Body of pancreas (tissue), 4 donors: ENCODE results near the gene PHC2.

Experiments
- CTCF ChIP-seq, 7 experiments: fragments of 450-650 bp in 4 of 7; fragments of 200-600 bp in 3 of 7; sonication (generic) in 3 of 7; IDR thresholded peaks; one replicate each; pipeline ENCODE4 v1.5.1; 2016 to 2019; ENCODE audit warnings: antibody characterized with exemption in 7 of 7
- POLR2A ChIP-seq, 3 donors: fragments of 450-650 bp; IDR thresholded peaks; one replicate each; pipeline ENCODE4 v1.6.1; 2016; ENCODE audit warnings: antibody characterized with exemption in 3 of 3, mild to moderate bottlenecking in 2 of 3

GRCh38 chr1:33393991-33394390 is 36.9 kb downstream of the PHC2 start:
- TF ChIP-seq CTCF (IDR thresholded peaks at IDR 0.05) (no peak), POLR2A (IDR thresholded peaks at IDR 0.05) (no peak)
